Measurements from ENCODE around the gene RGS11.

The RGS11 gene

GRCh38 chr16:296276-296675 is 20.5 kb upstream of the RGS11 start:
- DNase-seq, result no peak

- DNase-seq, result no peak
Measured at GRCh38 chr16:293043-293775, 17.5 kb upstream of the RGS11 start.

GRCh38 chr16:291539-291938 is 15.8 kb upstream of the RGS11 start:
- DNase-seq, result no peak

- DNase-seq, result no peak
Measured at GRCh38 chr16:290681-291405, 15.1 kb upstream of the RGS11 start.

- no peak for DNase-seq
Measured at GRCh38 chr16:290015-290680, 14.4 kb upstream of the RGS11 start.

GRCh38 chr16:289395-289997 is 13.8 kb upstream of the RGS11 start:
- DNase-seq, result no peak

GRCh38 chr16:287981-288920 is 12.5 kb upstream of the RGS11 start:
- no peak for DNase-seq

- no peak for DNase-seq
Measured at GRCh38 chr16:287298-287811, 11.6 kb upstream of the RGS11 start.

GRCh38 chr16:286491-287297 is 10.9 kb upstream of the RGS11 start:
- DNase-seq, result no peak

- DNase-seq, result no peak
Measured at GRCh38 chr16:285146-286055, 9.7 kb upstream of the RGS11 start.

- DNase-seq, result no peak
Measured at GRCh38 chr16:284204-285120, 8.7 kb upstream of the RGS11 start.

GRCh38 chr16:283033-283805 is 7.5 kb upstream of the RGS11 start, which contains the start of gene PDIA2:
Gene PDIA2 (plus strand): TSS chr16:283164. CDS start chr16:283170, 6 bp downstream.
- DNase-seq, result no peak

- no peak for DNase-seq
Measured at GRCh38 chr16:282491-282890, 6.7 kb upstream of the RGS11 start.

GRCh38 chr16:281660-282255 is 6.0 kb upstream of the RGS11 start:
- no peak for DNase-seq

- DNase-seq, result no peak
Measured at GRCh38 chr16:280991-281659, 5.4 kb upstream of the RGS11 start.

- no peak for DNase-seq
Measured at GRCh38 chr16:280552-280951, 4.8 kb upstream of the RGS11 start, which contains the start of gene ARHGDIG. Gene ARHGDIG (plus strand): TSS chr16:280591. CDS start chr16:280681, 90 bp downstream.

- DNase-seq, result no peak
Measured at GRCh38 chr16:280005-280460, 4.3 kb upstream of the RGS11 start.
